ENCODE data around the gene DNM3. TPM values are rescaled to one million over a fixed set of nuclear protein-coding genes. Genes with fewer than 3 reads are reported as not detected.

The DNM3 gene
- total and polyA plus RNA-seq, 2 of the 8 experiments (the other 6 are each of a cell fraction or from before 2014, with no cell fraction given): 2.0 to 8.5 TPM

DNA sequence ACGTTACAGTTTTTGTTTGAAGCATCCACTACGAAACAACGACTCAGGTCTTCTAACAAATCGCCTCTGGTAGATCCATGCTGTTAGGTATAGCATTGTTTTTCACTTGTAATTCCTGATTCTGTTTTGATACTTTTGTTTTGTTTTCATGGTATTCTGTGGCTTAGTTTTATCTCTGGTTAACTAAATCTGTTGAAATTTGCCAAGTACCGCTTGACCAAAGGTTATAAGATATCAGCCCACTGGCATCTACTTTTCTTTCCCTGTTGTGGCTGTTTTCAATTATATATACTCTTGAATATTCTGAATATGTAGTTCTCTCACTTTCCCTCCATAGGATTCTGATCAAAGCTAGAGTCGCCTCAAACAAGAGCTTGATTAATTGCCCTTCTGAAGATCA is 304.4 kb downstream of the DNM3 start:
- no peak overlapping the region for H3K23ac ChIP-seq (ENCODE audit: insufficient read length)
- H2BK5ac ChIP-seq (ENCODE audit: low read depth, low read length): no peak overlapping the region
- H3K14ac ChIP-seq (ENCODE audit: insufficient read length): no peak overlapping the region
- H4K20me1 ChIP-seq (replicated peaks in 1 of 2; ENCODE audit: control insufficient read depth in 1 of 2, insufficient read depth in 2 of 2, low read length in 2 of 2): no peaks in the 10 kb centered on the region
- DNase-seq (ENCODE audit: low read depth in 1 of 2, low spot score in 2 of 2): no peak
- no peak overlapping the region for H4K91ac ChIP-seq (replicated peaks; ENCODE audit: insufficient read length, low read length)
- CTCF ChIA-PET (ENCODE audit: partially characterized antibody): interaction anchor here (0.6 to 1.2 kb wide), 3 partner anchors 10 to 161 kb away, joined by 3 to 4 read pairs (median 3); no protein-coding TSS in a partner anchor
- no peaks in the 10 kb centered on the region for H3K27me3 ChIP-seq (replicated peaks in 1 of 4; ENCODE audit: control insufficient read depth in 3 of 4, extremely low read depth in 1 of 4, insufficient read depth in 3 of 4, low read length in 3 of 4)
- H2AK5ac ChIP-seq (ENCODE audit: low read depth, low read length): no peak overlapping the region
- no peak overlapping the region for H4K8ac ChIP-seq (ENCODE audit: extremely low read depth, insufficient read depth, low read length)
- no peaks in the 10 kb centered on the region for H3K36me3 ChIP-seq (ENCODE audit: control insufficient read depth in 2 of 4, insufficient read depth in 4 of 4, low read length in 3 of 4)
- WGBS, 2 experiments (ENCODE audit: extremely low coverage in 1 of 2, insufficient coverage in 1 of 2, insufficient read length in 1 of 2, insufficient replicate concordance in 2 of 2, low coverage in 1 of 2, low lambda C conversion rate in 2 of 2, missing lambda C conversion rate in 1 of 2): 81% methylated on average over 6 of the region's 6 CpGs; no CpG with 5 or more reads in 1 of the 2 experiments
- H3K27ac ChIP-seq (ENCODE audit: low read depth, low read length): no peak overlapping the region
- H3K4me2 ChIP-seq (ENCODE audit: insufficient read depth in 1 of 2, low read depth in 2 of 2, low read length in 2 of 2): no peak overlapping the region
- no peak overlapping the region for H2BK15ac ChIP-seq (ENCODE audit: low read length)
- no peaks in the 10 kb centered on the region for H3K23me2 ChIP-seq (ENCODE audit: low read depth, low read length)
- H3K18ac ChIP-seq (ENCODE audit: extremely low read depth, low read length): no peak overlapping the region
- H3K9me3 ChIP-seq (ENCODE audit: insufficient read depth in 2 of 2, low read depth in 1 of 2, low read length in 1 of 2): no peaks in the 10 kb centered on the region
- no peak overlapping the region for H3K4ac ChIP-seq (replicated peaks; ENCODE audit: insufficient read length, low read depth, low read length)
- H3K4me1 ChIP-seq (replicated peaks in 1 of 4; ENCODE audit: control insufficient read depth in 3 of 4, insufficient read depth in 4 of 4, low read length in 3 of 4): peaks cover 0 to 5% (median 0%) of the 10 kb centered on the region in 4 experiments; a peak in 2 of 7 replicates
- no peak overlapping the region for H2BK12ac ChIP-seq (ENCODE audit: low read depth, low read length)
- H2BK120ac ChIP-seq (replicated peaks; ENCODE audit: low read depth, low read length): no peak overlapping the region
- H3K4me3 ChIP-seq (ENCODE audit: extremely low read depth in 1 of 4, insufficient read depth in 2 of 4, low read depth in 3 of 4, low read length in 4 of 4): no peak overlapping the region
- POLR2A ChIA-PET (ENCODE audit: partially characterized antibody): no interaction called here
- H3K79me1 ChIP-seq (ENCODE audit: low read depth, low read length): no peaks in the 10 kb centered on the region
- no peak overlapping the region for H3K9ac ChIP-seq (replicated peaks in 1 of 4; ENCODE audit: extremely low read depth in 1 of 4, low read depth in 3 of 4, low read length in 3 of 4)
- no peak overlapping the region for H2AFZ ChIP-seq (ENCODE audit: low read length)
- no peaks in the 10 kb centered on the region for H3K79me2 ChIP-seq (ENCODE audit: control insufficient read depth in 1 of 2, insufficient read depth in 2 of 2, low read length in 2 of 2)
- no peak for FAIRE-seq
- H4K5ac ChIP-seq (ENCODE audit: insufficient read length, low read depth, low read length): no peak overlapping the region
- H3K56ac ChIP-seq (replicated peaks; ENCODE audit: insufficient read length, low read depth, low read length): no peak overlapping the region
- H2BK20ac ChIP-seq (ENCODE audit: low read length): no peak overlapping the region
- TF ChIP-seq TBP (IDR thresholded peaks at IDR 0.05; ENCODE audit: low read depth, low read length): no peak
- no peak for TF ChIP-seq SRF (IDR thresholded peaks at IDR 0.05; ENCODE audit: low read depth, low read length)
- TF ChIP-seq RNF2 (IDR thresholded peaks at IDR 0.05; ENCODE audit: borderline replicate concordance, low read depth, low read length, missing control alignments, poor library complexity, severe bottlenecking): no peak
- no peak for TF ChIP-seq FOSL1 (IDR thresholded peaks at IDR 0.05; ENCODE audit: insufficient read depth, low read depth, low read length)
- no peak for TF ChIP-seq ZNF274 (IDR thresholded peaks at IDR 0.05; ENCODE audit: borderline replicate concordance, extremely low read depth, low read length)
- no peak for TF ChIP-seq CTBP2 (IDR thresholded peaks at IDR 0.05; ENCODE audit: borderline replicate concordance, insufficient read depth, insufficient read length, low read length)
- TF ChIP-seq YY1 (IDR thresholded peaks at IDR 0.05; ENCODE audit: low read depth, low read length): no peak
- no peak for TF ChIP-seq CHD1 (IDR thresholded peaks at IDR 0.05; ENCODE audit: low read depth, low read length)
- TF ChIP-seq TCF12 (IDR thresholded peaks at IDR 0.05; ENCODE audit: low read depth, low read length): no peak
- no peak for TF ChIP-seq KDM5A (IDR thresholded peaks at IDR 0.05; ENCODE audit: low read length)
- TF ChIP-seq, protein P1, sequence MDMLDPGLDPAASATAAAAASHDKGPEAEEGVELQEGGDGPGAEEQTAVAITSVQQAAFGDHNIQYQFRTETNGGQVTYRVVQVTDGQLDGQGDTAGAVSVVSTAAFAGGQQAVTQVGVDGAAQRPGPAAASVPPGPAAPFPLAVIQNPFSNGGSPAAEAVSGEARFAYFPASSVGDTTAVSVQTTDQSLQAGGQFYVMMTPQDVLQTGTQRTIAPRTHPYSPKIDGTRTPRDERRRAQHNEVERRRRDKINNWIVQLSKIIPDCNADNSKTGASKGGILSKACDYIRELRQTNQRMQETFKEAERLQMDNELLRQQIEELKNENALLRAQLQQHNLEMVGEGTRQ (IDR thresholded peaks at IDR 0.05; ENCODE audit: low read length): no peak

All from H1 (cell line).